ENCODE data around the gene NR4A3.

- TF ChIP-seq EHMT2 (IDR thresholded peaks at IDR 0.05; ENCODE audit: low read depth) (no peak), CTCF (IDR thresholded peaks at IDR 0.05) (no peak), RAD21 (conservative IDR thresholded peaks at IDR 0.05 in 1 of 2, IDR thresholded peaks at IDR 0.05 in 1 of 2) (no peak), ZC3H11A (IDR thresholded peaks at IDR 0.05) (no peak), RCOR1 (IDR thresholded peaks at IDR 0.05; ENCODE audit: low read depth, low read length) (no peak), NR3C1 (IDR thresholded peaks at IDR 0.05) (no peak)
These were observed 38.6 kb downstream of the NR4A3 start for GRCh38 chr9:99860266-99860665.
